NB4 (cell line): Measurements from ENCODE around the gene SCEL.

Experiments
- CTCF ChIP-seq: IDR thresholded peaks from one replicate; pipeline ENCODE4 v1.5.1; 2012; ENCODE audit warnings: low read depth, low read length
- MAX ChIP-seq: IDR thresholded peaks from 2 replicates; pipeline ENCODE4 v1.6.1; 2011; ENCODE audit warnings: low read depth, low read length
- POLR2A ChIP-seq: IDR thresholded peaks from 2 replicates; pipeline ENCODE4 v1.6.1; 2011; ENCODE audit warnings: mild to moderate bottlenecking; ENCODE audit not compliant: insufficient read length; ENCODE audit errors: extremely low read depth

DNA sequence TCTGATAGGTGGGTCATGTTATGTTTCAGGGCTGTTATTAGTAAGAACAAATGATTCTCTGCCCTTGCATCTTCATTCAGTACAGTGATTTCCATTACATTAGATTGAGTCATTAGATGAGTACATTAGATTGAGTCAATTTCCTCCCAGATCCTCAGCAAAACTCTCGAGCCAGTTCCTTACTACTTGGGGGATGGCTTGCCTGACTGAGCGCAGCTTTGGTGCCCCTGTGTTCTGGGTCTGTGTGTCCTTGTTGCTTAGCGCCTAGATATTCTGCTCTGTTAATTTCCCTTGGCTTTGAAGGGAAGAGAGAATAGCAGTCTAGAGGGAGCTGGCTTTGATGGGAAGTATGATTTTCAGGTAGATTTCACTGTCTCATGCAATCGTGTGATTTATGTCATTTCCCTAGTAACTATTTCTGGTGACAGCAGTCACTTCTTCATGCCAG is 19.1 kb upstream of the SCEL start:
- TF ChIP-seq POLR2A (no peak), CTCF (no peak), MAX (no peak)
